Fibroblast of skin of right quadriceps (primary cell): Measurements from ENCODE around the gene MLLT10.
"Not testable (repeated sequence)": the region's sequence is repeated elsewhere in the genome, so short reads cannot be mapped to it uniquely, and the experiment has no call there.

ENCODE experiments used
- DNase-seq: peaks from one replicate; pipeline ENCODE4 v3.0.0-alpha.2; 2013

Gene MLLT10

DNA sequence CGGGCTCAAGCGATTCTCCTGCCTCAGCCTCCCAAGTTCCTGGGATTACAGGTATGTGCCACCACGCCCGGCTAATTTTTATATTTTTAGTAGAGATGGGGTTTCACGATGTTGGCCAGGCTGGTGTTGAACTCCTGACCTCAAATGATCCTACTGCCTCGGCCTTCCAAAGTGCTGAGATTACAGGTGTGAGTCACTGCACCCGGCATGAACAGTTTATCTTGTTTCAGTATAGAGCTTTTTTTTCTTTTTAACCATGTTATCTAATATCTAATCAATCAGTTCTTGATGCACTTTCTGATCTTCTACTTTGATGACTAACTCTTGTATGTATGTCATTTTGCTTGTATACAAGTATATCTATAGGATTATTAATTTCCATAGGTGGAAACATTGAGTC is 54.1 kb downstream of the MLLT10 start:
- DNase-seq = not testable (repeated sequence)

DNA sequence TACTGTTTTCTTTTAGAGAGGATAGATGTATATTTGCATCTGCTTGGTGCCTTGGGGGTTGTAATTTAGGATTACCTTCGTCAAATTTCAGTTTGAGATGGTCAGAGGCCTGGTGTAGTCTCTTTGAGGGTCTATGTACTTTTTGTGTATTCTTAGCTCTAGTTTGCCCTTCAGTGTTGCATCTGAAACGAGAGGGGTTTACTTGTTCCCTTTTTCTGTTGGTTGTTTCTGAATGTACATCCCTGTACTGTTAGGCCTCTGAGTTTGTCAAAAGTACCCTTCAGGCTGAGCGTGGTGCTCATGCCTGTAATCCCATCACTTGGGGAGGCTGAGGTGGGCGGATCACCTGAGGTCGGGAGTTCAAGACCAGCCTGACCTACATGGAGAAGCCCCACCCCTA is 60.0 kb downstream of the MLLT10 start:
- DNase-seq = no peak

DNA sequence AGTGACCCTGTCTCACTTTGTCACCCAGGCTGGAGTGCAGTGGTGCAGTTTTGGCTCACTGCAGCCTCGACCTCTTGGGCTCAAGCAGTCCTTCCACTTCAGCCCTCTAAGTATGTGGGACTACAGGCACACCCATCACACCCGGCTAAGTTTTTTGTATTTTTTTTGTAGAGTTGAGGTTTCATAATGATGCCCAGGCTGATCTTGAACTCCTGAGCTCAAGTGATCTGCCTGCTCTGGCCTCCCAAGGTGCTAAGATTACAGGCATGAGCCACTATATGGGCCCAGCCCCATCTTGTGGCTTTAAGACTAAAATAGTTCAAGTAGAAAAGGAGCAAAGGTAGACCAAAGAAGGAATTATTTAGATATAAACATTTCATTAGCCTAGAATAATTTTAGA is 65.5 kb downstream of the MLLT10 start:
- DNase-seq = no peak

DNA sequence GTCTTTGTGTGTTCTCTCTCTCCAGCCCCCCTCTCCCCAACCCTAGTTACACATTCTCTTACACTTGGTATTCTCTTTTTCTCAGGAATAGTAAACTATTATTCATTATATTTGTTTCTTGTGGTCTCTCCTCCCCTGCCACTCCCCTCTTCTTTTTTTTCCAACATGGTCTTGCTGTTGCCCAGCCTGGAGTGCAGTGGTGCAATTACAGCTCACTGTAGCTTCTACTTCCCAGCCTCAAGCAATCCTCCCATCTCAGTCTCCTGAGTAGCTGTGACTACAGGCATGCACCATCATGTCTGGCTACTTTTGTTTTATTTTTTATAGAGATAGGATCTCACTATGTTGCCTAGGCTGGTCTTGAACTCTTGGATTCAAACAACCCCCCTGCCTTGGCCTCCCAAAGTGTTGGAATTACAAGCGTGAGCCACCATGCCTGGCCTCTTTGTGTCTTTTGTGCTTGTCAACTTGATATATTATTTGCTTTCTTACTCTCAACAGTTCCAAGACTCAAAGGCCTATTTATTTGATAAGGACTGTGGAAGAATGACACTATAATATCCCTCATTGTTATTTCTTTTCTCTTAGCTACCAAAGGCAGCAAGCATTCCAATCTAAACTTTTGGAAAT is 66.9 kb downstream of the MLLT10 start:
- DNase-seq = no peak

DNA sequence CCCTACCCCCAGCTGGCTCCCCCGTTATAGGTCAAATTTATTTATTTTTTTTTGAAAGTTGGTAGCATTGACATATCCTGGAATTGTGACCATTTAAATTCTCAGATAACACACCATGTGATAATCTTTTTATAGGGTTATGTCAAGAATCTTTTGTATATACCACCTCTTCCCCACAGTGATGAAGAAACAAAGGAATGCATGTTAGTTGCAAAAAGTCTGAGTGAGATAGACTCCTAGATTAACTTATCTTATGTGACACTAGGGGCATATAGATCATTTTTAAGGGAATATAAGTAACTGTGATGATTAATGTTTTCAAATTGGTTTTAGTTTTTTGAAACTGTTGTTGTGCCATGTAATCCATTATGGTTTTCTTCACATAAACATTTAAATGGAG is 68.3 kb downstream of the MLLT10 start:
- no peak for DNase-seq

DNA sequence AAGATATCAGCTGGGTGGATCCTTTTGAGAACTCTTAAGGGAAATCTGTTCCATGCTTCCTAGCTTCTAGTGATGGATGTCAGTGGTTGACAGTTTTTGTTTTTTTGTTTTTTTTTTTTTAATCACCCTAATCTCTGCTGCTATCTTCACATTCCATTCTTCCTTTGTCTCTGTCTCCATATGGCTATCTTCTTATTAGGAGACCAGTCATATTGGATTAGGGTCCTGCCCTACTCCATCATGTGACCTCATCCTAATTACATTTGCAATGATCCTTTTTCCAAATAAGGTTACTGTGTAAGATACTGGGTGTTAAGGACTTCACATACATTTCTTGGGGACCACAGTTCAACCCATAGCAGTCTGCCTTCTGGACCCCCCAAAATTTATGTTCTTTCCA is 69.7 kb downstream of the MLLT10 start:
- DNase-seq = no peak

DNA sequence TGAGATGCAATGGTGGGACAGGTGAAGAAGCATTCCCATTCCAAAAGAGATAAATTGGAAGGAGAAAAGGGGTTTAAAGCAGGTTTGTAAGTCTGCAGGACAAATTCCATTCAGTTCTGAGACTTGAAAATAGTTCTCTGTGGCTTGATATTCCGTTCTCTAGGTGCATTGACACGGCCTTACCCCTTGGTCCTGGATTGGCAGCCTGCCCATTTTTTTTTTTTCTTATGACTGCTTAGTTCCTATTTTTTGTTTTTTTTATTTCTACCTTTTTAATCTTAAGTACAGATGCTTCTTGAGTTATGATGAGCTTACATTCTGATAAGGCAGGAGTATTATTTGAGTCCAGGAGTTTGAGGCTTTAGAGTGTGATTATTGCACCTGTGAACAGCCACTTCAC is 70.6 kb downstream of the MLLT10 start:
- no peak for DNase-seq

DNA sequence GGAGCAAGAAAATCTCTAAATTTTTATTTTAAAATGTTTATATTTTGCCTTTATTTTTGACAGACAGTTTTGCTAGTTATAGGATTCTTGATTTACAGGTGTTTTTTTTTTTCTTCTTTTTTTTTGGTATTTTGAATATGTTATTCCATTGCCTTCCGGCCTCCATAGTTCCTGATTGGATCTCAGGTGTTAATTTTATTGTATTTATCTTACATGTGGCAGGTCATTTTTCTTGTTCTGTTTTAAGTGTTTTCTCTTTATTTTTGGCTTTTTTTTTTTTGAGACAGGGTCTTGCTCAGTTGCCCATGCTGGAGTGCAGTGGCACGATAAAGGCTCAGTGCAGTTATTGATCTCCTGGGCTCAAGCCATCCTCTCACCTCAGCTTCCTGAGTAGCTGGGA is 73.9 kb downstream of the MLLT10 start:
- DNase-seq = no peak

DNA sequence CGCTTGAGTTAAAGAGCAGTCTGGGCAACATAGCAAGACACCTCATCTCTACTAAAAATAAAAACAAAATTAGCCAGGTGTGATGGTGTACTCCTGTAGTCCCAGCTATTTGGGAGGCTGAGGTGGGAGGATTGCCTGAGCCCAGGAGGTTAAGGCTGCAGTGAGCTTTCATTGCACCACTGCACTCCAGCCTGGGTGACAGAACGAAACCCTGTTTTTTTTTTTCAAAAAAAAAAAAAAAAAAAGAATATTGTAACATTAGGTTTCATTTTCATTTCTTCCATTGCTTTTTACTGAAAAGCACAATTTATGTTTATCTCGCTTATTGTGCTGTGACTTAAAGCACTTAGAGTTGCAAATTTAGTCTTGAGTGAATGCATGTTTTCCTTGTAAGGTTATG is 80.0 kb downstream of the MLLT10 start:
- no peak for DNase-seq

DNA sequence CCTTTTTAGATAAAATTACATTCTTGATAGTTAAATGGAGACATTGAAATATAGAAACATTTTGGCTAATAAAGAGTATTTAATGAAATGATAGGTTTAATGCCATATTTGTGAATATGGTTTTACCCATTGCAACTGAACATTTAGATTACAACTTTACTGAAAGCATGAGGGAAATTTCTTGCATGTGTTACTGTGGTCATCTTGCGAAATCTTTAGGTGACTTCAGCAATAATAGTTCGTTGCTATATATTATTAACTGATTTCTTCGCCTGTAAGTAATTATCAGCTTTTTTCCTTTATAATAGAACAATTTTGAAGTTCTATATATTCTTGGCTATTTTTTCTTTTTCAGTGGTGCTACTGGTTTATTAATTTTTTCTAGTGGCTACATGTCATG is 83.2 kb downstream of the MLLT10 start:
- DNase-seq = peak; percentile 25

DNA sequence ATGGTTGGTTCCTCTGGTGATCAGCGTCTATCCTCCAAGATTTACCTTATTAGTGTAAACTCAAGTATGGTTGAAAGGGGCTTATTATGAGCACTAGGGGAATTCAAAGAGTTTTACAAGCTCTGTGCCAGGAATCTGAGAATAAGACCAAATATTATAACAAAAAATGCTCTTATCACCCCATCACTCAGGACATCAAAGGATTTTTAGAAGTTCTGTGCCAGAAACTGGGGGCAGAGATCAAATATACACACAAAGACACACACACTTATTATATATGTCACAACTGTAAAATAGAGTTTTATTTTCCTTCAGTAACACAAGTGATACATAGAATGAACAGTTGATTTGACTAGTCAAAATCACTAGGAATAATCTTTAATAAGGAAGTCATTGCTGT is 89.3 kb downstream of the MLLT10 start:
- no peak for DNase-seq

DNA sequence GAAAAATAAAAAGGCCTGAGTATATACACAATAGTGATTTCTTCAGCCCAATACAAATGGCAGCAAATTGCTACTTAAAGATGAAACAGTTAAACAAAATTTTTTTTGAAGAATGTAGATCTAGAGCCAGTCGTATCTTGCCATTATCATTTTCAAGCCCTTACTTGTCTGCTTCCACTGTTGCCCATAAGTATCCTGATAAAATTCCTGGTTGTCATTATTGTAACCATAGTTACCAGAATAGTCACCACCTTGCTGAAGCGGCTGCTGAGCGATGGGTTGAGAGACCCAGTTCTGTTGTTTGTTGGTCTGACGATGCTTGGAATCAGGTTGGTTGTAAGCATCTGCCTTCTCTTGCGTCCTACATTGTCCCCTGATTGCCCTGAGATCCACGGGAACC is 90.4 kb downstream of the MLLT10 start:
- DNase-seq = not testable (repeated sequence)

DNA sequence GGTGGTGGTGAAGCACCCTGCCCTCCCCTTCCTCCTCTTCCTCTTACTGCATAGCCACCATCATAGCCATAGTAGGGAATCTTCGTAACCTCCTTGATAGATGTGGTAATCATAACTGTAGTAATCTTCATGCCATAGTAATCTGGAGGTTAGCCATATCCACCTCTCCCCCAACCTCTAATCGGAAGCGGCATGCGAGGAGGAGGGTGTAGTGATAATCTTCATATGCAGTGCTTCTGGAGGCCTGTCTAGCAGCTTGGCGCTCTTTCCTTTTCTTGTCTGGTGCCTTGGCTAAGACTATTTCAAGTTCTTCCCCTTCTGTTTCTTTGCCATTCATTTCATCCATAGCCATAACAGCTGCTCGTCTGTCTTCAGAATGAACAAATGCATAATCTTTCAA is 90.9 kb downstream of the MLLT10 start:
- no peak for DNase-seq

DNA sequence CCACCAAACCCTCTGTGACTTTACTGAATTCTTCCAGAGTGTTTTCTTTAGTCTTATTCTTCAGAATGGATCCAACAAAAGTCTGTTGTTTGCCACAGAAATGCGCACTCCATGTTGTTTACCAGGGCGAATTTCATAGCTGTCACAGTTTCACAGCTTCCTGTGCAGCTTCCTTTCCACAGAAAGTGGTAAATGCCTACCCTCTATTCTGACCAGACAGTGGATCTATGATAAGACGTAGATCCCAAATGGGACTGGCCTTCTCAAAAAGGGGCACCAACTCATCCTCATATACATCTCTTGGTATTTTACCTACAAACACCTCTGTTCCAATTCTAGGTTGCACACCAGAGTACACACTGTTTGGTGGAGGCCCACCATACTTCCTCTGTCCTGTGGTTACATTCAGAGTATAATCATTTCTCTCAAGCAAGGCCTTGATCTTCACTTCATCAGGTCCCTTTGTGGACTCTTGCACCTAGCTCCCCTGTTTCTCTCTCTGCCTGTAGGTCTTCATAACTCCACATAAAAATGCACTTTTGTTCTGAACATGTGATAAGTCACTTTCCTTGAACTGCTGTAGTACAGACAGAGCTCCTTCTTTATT is 91.7 kb downstream of the MLLT10 start:
- no peak for DNase-seq

DNA sequence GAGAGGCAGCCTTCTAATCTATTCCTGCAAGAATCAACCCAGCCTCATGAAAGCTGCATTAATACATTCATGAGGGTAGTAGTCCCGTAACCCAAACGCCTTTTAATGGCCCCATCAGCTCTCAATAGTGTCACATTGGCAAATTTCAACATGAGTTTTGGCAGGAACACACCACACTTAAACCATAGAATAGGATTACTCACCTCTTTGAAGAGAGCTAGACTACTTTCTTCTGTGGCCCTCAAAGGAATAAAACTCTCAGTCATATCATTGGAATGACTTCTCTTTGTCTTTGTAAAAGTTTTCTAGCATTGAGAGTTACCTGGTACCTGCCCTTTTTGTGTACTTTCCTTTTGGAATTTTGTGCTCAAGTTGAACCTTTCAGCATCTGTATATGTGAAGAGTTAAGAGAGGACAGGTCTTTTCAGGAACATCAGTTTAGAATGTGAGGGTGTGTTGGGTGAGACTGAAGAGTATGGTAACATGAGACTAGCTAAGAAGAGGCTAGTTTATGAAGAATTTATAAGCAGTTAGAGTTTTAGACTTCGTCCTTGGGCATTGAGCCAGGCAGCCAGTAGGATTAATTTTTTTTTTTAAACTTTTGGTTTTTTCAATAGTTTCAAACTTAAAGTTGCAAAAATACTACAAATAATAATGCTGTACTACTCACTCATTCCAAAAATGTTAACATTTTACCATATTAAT is 92.6 kb downstream of the MLLT10 start:
- DNase-seq = peak; percentile 29

DNA sequence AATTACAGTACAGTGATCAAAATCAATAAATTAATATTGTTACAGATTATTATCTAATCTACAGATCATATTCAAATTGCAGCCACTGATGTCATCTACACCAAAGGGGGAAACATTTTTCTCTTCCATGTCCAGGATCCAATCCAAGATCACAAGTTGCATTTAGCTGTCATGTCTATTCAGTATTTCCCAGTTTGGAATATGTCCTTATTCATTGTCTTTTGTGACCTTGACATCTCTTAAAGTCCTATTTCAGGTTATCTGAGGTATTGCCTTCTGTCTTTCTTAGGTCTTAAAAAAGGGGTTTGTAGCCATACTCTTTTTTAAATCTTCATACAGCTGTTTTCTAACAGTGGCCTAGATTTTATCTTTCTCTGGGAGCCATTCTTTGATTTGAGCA is 93.3 kb downstream of the MLLT10 start:
- no peak for DNase-seq

DNA sequence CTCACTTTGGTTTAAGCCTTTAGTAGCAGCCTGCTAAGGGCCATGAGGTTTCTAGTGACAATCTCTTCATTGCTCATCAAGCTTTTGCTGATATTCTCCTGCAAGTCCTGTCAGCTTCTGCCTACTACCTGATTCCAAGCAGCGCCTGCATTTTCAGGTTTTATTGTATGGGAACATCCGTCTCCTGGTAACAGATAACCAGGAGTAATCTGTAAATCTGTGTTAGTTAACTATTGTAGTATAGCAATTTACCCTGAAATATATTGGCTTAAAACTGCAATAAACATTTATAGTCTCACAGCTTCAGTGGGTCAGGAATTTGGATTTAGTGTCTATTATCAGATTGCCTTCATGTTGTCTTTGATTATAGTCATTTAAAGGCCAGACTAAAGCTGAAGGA is 94.0 kb downstream of the MLLT10 start:
- no peak for DNase-seq

DNA sequence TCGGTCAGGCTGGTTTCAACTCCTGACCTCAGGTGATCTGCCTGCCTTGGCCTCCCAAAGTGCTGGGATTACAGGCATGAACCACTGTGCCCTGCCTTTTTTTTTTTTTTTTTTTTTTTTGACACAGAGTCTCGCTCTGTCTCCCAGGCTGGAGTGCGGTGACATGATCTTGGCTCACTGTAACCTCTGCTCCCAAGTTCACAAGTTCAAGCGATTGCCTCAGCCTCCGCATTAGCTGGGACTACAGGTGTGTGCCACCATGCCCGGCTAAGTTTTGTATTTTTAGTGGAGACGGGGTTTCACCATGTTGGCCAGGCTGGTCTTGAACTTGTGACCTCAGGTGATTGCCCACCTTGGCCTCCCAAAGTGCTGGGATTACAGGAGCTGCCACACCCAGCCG is 94.6 kb downstream of the MLLT10 start:
- not testable (repeated sequence) for DNase-seq

DNA sequence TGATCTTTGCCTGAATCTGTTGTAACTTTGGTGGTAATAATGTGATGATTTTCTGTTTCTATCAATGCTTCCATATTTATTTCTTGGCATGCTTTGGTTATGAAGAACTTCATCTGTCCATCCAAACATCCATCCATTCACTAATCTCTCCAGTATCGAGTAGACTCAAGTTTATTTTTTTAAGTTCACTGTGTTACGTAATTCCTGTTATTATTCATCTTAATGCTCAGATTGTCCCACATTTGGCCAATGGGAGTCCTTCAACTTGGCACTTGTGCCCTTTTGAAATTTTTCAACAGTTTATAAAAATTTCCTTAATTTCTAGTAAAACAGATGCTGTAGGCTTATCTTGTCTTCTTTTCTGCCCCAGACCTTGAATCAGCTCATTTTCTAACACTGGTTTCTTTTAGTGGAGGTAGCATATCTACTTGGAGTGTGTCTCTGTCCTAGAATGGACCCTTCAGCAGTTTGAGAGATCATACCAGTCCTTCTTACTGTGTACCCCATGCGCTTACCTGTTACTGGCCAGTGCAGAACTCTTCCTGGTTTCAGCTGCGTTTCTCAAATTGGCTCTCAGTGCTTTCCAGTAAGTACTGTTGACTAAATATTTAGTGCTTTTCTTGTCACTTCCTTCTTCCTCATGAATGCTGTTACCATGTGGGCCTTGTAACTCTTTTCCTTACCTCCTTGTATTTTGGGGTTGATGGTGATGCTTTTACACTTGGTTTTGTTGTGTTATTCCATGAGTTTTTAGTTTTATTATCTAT is 100.8 kb downstream of the MLLT10 start:
- no peak for DNase-seq

DNA sequence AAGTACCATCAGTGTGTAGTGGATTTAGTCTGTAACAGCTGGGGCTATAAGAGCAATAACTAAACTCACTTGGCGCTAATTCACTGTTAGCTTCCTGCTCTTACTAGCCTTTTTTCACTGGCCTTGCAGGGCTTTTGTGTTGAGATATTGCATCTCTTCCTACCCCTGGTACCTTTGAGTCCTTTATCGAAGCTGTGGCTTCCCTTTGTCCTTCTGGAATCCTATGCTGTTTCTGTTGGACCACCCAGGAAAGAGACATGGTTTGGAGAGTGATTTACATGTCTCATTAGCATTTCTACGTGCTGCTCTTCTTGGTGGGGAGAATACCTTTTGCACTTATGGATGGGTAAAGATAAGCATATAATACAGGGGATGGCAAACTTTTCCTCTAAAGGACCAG is 103.8 kb downstream of the MLLT10 start:
- DNase-seq = no peak

DNA sequence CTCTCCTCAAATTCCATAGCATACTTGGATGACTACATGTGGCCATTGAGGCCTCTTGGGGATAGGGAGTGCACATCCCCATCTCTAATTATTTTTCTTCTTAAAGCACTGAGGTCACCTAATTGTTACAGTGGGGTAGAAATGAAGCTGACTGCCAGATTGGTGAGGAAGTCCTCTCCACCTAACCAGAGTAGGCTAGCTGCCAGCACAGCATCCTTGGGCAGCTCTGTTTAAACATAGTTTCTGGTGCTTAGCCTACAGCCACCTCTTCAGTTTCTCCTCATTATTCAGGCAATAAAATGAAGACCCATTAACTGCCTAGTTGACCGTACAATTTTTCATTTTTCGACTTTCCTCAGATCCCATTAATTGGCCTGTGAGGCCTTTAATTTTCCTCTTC is 104.6 kb downstream of the MLLT10 start:
- peak; percentile 6 for DNase-seq

DNA sequence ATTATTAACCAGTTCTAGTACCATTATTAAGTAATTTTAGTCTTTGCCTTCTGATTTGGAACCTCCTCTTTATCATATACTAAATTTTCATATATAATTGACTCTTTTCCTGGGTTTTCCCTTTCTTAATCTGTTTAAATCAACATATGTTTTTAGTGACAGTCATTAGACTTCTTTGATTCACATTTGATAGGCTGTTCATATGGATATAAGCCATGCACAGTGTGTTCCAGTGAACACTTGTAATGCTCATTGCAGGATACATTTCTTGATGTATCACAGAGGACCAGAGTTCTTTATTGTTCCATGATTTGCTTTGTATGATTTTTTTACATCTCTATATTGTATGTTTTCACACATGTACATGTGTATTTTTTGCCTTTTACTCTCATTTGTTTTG is 114.0 kb downstream of the MLLT10 start:
- DNase-seq = no peak

DNA sequence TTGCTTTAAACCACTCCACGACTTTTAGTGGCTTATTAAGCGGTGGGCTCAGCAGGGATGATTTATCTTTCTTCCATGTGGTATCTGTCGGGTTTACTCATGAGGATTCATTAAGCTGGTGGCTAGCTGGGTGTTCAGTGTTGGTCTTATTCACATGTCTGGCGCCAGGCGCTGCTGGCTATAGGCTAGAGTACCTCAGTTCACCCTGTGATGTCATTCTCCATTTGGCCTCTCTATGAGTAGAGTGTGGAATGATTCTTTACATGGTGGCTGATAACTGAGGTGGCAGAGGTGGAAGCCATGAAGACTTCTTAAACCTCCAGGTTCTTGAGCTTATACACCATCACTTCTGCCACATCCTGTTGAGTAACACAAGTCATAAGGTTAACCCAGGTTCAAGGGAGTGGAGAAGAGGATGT is 115.4 kb downstream of the MLLT10 start:
- peak; percentile 39 for DNase-seq

DNA sequence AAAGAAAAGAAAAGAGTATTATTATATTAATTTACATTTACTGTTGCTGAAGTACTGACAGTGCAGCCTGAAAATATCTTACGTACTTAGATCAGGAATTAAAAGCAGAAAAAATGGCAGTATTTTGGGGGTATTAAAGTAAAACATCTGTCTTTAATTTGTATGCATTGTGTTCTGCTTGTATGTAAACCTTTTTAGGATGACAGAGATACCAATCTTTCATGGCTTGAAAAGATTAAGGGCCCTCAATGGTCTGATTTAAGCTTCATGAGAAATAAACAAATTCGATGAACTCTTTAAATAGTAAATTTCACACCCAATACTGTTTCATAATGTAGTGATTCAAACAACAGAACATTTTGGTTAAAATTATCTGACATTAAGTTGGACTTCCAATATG is 116.3 kb downstream of the MLLT10 start:
- DNase-seq = peak; percentile 12
